NCI-H1092 (cell line): ENCODE measurements around the gene SFI1.
A peak's percentile ranks its signal among the peaks of the same experiment; 100 is the strongest.
"Not testable (repeated sequence)": the region's sequence is repeated elsewhere in the genome, so short reads cannot be mapped to it uniquely, and the experiment has no call there.

Experiments
- DNase-seq: peaks from one replicate; lab custom pipeline; 2025; lab: John Stamatoyannopoulos, UW

The SFI1 gene, protein sequence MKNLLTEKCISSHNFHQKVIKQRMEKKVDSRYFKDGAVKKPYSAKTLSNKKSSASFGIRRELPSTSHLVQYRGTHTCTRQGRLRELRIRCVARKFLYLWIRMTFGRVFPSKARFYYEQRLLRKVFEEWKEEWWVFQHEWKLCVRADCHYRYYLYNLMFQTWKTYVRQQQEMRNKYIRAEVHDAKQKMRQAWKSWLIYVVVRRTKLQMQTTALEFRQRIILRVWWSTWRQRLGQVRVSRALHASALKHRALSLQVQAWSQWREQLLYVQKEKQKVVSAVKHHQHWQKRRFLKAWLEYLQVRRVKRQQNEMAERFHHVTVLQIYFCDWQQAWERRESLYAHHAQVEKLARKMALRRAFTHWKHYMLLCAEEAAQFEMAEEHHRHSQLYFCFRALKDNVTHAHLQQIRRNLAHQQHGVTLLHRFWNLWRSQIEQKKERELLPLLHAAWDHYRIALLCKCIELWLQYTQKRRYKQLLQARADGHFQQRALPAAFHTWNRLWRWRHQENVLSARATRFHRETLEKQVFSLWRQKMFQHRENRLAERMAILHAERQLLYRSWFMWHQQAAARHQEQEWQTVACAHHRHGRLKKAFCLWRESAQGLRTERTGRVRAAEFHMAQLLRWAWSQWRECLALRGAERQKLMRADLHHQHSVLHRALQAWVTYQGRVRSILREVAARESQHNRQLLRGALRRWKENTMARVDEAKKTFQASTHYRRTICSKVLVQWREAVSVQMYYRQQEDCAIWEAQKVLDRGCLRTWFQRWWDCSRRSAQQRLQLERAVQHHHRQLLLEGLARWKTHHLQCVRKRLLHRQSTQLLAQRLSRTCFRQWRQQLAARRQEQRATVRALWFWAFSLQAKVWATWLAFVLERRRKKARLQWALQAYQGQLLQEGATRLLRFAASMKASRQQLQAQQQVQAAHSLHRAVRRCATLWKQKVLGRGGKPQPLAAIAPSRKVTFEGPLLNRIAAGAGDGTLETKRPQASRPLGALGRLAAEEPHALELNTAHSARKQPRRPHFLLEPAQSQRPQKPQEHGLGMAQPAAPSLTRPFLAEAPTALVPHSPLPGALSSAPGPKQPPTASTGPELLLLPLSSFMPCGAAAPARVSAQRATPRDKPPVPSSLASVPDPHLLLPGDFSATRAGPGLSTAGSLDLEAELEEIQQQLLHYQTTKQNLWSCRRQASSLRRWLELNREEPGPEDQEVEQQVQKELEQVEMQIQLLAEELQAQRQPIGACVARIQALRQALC

DNA sequence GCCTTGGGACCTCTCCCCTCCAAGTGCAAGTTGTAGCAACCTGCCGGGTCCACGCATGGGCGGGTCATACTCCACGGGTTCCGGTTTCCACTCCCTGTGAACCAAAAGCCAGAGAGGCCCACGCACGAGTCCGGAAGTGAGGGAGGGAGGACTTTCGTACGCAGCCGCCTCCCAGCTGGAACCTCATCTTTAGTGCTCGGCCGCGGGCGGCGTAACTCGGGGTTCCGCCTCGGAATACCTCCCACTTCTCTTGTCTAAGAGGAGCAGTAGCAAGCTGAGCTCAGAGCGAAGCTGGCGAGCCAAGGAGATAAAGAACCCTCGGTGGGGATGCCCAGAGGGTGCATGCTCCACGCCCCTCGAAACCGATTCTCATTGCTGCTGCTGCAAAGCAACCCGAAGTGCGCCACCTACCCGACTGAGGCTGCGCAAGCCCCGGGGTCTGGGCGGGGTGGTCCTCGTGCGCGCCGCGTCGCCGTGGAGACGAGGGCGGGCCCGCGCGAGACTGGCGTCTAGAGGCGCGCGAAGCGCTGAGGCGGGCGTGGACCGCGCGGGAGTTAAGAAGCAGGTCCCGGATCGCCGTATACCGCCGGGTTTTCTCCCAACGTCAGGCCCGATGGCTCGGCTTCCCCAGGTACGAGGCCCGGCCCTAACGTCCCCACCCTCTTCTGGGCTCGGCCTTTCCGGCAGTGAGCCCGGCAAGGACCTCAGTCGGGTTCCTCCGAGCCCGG, at the start of gene SFI1:
Gene SFI1, plus strand, starts transcription at position 530 of the 728 bp plus-strand sequence. CDS start 11,749 bp downstream, outside the sequence.
- DNase-seq: peak; percentile 88

DNA sequence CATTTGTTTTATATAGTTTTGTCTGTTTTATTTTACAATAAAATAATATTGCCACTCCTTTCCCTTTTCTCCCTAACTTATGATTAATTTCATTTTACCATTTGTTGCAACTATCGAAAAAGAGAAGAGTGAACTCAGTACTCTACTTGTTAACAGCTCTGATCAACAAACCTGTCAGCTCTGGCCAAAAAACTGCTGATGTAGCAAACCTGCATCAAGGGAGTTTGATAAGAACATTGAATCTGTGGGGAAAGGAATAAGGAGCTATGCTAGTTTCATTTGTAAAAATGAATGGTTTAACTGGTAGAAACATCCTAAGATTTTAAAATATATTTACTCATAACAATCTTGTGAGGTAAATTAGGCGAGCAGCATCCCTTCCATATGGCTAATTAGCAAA, 49.6 kb upstream of the SFI1 start:
- no peak for DNase-seq

DNA sequence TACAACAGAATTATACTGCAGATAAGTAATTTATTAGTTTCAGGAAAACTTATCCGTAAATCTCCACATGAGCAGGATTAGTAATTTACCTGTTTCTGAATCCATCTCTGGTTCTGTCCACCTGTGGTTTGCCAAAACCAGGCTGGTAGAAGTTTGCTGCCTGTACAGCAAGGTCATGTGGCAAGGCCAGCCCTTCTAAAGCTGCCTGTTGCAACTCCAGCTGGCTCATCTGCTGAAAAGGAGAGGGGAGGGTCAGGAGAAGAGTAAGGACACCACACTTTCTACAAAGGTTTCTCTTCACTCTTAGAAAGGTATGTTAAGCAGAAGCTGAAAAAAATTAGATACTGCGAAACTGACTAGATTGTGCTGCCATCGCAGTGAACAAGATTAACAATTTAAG, 49.0 kb upstream of the SFI1 start:
- no peak for DNase-seq

DNA sequence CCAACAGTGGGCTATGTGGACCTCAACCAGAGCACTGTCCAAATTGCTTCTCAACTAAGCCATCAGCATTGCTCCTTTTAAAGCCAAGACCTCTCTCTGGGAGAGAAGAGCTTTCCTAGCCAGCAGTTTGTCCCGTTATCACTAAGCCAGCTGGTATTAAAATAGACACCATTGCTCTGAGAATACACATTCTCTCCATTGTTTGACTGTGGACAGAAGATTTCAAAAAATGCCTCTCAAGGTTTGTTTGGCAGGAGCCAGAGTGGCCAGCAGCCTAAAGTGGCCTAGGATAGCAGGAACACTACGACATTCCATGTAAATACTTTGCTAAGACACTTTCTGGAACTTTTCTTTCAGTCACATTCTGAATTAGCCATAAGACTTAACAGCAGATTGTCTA, 48.0 kb upstream of the SFI1 start:
- no peak for DNase-seq

DNA sequence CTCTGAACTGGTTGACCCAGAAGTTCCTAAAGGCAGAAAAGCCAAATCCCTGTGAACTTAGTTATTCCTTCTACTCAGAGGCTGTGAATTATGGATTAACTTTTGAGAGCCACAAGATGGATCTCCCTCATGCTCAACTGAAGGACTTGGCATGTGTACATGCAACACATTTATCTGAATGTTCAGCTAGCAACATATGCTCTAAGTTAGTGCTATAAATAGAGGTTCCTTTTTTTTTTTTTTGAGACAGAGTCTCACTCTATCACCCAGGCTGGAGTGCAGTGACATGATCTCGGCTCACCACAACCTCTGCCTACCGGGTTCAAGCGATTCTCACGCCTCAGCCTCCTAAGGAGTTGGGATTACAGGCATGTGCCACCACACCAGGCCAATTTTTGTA, 46.8 kb upstream of the SFI1 start:
- no peak for DNase-seq

DNA sequence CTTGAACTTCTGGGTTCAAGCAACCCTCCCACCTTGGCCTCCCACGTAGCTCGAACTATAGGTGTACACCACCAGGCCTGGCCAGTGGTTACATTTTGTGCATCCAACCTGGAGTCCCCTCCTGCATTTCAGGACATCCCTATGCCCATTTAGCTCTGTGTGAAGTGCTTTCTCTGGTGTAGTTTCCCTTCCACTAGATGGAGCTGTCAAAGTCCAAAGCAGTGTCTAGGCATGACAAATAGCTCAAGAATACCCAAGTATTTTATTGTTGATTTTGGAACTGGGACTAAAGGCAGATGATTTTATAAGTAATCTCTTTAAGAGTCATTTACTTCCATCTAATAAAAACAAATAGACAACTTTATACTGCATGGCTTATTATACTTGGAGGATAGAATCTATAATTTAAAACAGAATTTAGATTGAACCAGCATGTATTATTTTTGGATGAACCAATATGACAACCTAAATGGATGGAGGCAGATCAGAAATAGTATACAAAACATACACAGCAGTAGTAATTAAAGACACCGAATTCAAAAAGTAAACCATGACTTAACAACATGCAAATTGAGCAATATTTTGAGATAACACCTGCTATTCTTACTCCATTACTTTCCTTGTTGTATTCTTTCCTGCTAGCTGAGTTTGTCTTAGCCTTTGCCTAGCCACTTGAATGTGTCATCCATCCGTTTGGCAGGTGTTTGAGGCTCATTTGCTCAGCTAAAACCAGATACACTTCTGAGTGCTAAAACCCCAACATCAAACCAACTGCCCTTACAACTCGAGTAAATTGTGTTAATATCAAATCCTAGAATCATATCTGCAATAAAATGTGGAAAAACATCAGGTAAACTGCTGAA, 44.4 kb upstream of the SFI1 start:
- no peak for DNase-seq

DNA sequence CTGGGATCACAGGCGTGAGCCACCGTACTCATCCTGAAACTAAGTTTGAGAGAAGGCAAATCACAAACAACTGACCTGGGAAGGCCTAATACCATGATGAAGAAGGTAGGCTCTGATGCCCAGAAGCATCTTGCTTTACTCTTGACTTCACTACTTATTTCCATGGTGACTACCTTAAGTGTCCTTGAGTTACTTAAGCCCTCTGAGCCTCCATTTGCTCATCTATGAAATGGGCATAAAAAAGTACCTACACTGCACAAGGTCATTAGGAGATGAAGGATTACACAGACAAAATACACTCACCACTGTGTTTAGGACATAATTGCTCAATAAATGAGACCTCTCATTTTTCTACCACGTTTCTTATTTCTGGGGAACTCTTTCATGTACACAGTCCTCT, 34.6 kb upstream of the SFI1 start:
- no peak for DNase-seq

DNA sequence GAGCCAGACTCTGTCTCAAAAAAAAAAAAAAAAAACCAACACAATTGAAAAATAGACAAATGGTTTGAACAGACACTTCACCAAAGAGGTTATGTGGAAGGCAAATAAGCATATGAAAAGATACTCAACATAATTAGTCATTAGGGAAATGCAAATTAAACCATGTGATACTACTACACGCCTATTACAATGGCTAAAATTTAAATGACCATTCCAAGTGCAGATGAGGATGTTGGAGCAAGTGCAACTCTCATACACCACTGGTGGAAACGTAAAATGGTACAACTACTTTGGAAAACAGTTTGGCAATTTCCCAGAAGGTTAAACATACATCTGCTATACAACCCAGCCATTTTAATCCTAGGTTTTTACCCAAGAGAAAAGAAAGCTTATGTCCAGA, 31.0 kb upstream of the SFI1 start:
- no peak for DNase-seq

DNA sequence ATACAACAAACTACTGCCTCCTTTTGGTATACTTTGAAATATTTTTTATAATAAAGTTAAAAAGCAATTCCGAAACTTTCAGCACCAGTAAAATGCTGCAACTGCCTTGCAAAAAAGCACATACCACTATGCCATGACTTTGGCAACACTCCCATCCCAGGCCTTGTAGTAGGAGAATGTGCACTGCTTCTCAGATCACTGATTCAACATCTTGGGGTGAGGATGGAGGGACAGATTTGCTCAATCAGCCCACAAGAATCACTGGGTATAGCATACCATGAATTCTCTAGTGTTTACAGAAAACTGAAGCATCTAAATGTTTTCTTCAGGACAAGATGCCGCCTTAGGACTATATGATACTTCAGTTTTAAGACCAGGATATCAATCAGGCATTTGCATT, 21.6 kb upstream of the SFI1 start:
- DNase-seq: no peak

DNA sequence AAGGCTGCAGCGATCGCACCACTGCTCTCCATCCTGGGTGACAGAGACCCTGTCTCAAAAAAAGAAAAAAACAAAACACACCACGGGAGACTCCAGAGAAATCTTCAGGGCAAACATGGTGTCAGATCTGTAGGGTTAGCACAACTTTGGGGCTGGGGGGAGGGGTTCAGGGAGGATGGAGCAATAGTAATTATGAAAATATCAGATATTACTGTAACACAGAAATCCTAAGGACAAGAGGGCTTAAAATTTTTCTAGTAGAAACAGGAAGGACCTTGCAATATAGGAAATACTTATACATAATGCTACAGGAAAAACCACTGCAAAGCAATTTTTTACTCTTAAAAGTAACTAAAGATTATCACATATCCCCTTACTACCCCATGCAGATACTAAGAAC, 20.5 kb upstream of the SFI1 start:
- DNase-seq: no peak

DNA sequence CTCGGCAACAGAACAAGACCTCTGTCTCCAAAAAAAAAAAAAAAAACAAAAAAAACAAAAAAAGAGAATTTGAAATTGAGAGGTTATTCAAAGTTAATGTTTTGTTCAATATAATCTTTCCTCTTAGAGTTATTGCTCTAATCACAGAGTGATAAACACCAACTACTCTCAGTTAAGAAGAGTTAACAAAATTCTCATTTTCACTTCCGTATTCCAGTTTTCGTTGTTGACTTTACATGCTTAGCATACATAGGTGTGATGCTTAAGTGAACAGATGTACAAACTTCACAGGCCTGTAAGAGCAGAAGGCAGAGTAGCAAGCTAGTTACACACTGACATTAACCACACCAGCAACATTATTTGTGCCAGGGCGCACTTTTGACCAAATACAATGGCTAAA, 19.0 kb upstream of the SFI1 start:
- DNase-seq: no peak

DNA sequence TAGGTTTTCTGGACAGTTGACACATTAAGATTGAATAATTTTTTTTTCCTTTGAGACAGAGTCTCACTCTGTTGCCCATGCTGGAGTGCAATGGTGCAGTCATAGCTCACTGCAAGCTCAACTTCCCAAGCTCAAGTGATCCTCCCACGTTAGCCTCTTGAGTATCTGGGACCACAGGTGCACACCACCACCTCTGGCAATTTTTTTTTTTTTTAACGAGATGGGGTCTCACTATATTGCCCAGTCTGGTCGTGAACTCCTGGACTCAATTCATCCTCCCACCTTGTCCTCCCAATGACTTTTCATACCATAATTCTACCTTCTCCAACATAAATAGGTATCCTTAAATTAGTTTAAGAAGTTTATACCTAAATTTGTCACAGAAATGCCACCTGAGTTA, 15.2 kb upstream of the SFI1 start:
- DNase-seq: no peak

DNA sequence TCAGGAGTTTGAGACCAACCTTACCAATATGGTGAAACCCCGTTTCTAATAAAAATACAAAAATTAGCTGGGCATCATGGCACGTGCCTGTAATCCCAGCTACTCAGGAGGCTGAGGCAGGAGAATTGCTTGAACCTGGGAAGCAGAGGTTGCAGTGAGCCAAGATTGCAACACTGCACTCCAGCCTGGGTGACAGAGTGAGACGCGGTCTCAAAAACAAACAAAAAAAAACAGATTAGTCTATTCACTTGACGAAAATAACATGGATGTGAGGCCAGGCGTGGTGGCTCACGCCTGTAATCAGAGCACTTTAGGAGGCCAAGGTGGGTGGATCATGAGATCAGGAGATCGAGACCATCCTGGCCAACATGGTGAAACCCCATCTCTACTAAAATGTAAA, 13.9 kb upstream of the SFI1 start:
- not testable (repeated sequence) for DNase-seq

DNA sequence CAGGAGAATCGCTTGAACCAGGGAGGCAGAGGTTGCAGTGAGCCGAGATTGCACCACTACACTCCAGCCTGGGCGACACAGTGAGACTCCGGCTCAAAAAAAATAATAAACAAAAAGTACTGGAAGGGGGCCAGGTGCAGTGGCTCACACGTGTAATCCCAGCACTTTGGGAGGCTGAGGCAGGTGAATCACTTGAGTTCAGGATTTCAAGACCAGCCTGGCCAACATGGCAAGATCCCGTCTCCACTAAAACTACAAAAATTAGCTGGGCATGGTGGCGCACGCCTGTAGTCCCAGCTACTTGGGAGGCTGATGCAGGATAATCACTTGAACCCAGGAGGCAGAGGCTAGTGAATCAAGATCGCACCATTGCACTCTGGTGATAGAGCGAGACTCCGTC, 10.0 kb upstream of the SFI1 start:
- DNase-seq: not testable (repeated sequence)

DNA sequence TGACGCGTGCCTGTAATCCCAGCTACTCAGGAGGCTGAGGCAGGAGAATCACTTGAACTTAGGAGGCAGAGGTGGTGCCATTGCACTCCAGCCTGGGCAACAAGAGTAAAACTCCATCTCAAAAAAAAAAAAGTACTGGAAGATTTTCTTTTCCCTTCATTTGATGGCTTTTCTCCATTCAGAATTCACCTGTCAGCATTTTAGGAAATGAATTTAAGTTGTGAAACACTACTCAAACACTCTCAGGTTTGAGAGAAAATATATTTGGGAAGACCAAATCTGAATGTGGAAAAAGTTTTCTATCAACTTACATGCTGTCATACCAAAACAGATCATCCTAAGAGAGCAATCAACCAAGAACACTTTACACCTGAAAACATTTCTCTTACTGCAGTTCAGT, 9.4 kb upstream of the SFI1 start:
- DNase-seq: no peak

DNA sequence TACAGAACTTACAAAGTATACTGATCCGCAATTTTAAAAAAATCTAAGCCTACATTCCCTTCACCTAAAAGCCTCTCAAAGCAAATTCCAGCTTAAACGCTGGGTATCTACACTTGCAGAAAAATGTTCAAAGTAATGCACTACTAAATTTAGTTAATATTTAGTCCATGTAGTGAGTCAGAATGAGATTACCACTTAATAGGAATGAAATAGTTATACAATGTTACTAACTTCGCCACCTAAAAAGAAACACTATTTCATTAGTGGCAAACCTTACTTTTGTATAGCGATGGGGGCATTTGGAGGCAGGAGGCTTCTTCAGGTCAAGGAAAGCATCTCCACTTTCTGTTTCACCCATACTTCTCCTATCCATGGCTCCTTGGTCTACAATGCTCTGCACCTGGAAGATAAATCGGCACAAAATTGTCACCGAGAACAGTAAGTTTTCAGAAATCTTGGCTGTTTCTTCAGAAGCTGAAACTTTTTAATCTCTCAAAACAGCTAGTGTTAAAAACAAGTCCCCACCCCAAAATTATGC, 7.9 kb upstream of the SFI1 start:
- no peak for DNase-seq

DNA sequence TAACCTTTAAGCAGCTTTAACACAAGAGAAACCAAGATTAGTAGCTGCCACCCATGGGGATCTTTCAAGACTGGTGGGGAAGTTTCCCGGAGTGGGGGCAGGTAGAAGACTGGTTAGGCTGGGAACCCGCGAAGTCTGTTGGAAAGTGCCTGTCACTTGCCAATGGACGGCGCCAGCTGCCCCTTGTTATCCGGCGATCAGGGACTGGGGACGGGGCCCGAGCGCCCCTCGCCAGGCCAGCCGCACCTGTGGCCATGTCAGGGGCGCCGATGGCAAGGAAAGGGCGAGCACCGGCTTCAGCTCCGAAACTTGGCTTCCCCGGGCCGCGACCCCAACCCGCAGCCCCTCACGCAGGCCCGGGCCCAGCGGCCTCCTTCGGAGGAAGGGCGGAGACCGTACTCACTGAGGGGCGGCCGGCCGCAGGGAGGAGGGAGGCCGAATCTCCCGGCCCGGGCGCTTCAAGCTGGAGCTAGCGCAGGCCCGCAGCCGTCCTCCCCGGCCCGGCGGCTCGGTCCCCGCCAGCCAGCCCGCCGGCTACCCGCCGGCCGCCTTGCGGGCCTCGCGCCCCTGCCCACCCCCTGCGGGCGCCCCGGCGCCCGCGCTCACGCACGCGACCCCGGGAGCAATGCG, 7.2 kb upstream of the SFI1 start:
- peak; percentile 4 for DNase-seq

DNA sequence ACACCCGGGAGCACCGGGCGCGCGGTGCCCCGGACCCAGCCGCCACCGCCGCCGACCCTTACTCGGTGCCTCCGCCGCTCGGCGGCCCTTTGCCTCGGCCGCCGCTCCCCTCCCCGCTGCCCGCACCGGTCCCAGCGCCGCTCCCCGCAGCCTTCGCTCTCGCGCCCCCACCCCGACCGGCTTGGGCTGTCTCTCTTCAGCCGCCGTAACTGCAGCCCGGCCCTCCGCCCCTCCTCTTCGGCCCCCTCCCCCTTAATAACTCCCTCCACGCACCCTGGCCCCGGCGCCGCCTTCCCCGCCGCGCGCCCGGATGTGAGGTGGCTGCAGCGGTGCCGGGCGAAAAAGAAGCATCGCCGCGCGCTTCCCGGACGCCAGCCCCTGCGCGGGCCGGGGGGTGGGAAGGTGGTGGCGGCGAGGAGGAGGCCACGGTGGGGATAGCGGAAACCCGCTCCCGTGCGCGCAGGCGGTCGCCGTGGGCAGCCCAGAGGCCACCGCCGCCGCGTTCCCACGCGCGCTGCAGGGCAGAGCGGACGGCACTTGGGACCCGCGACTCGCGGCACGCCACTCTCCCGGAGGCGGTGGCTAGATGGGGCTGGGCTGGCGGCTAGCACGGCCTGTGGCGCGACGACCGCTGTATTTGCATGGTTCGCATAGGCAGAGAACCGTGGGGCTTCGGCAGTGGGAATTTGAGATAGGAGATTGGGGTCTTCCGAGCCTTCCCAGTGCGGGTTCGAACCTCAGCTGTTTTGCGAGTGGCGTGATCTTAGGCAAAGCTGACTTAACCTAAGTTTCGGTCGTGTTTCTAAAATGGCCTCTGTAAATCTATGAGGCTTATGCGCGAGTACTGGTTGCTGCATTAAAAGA, 6.5 kb upstream of the SFI1 start, which contains the start of gene EIF4ENIF1:
Gene EIF4ENIF1, minus strand, starts transcription at position 211 of the 864 bp plus-strand sequence. CDS start 1,124 bp downstream, outside the sequence.
- DNase-seq: peak; percentile 73

DNA sequence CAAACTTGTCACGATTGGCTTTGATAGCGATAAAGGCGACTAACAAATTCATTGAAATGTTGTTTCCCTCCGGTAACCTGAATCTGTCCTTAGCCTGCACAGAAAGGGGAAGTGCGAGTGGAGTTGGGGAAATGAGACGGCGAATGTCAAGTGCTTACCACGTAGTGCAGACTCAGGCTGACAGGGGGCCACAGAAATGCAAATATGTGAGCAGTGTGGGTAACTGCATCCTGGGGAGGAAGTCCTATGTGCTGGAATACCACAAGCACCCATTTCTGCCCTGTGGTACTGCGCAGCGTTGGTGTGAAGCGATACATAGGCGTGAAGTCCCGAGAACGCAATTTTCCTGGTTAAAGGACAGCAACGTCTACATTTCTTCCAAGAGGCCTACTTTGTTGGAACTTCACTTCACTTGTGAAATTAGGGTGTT, 5.8 kb upstream of the SFI1 start:
- DNase-seq: no peak
